ENCODE data around the gene ATG16L2. TPM values are rescaled to one million over a fixed set of nuclear protein-coding genes. Genes with fewer than 3 reads are reported as not detected.

The ATG16L2 gene
- total and polyA plus RNA-seq, 10 of the 15 experiments (the other 5 are each of a cell fraction or from before 2014, with no cell fraction given): 1.9 to 67.7 (median 30.4) TPM

GRCh38 chr11:72863916-72864315 lies 49.7 kb downstream of the ATG16L2 start:
- RAD21 ChIA-PET (ENCODE audit: unreplicated experiment): no interaction called here
- POLR2A ChIA-PET: no interaction called here
- Histone ChIP-seq H3K79me2 (ENCODE audit: control insufficient read depth, insufficient read depth, low read length) (no peaks in the 10 kb centered on the region), H3K4me2 (ENCODE audit: control insufficient read depth, insufficient read depth) (no peak overlapping the region), H3K9ac (ENCODE audit: control insufficient read depth, insufficient read depth, low read length) (no peak overlapping the region), H3K36me3 (ENCODE audit: control insufficient read depth in 2 of 2, insufficient read depth in 2 of 2, low read length in 1 of 2) (peaks cover 0 to 20% of the 10 kb centered on the region in 2 experiments), H3K27ac (ENCODE audit: control insufficient read depth, insufficient read depth) (no peak overlapping the region), H3K4me3 (no peak overlapping the region), H3K9me3 (replicated peaks; ENCODE audit: control insufficient read depth, insufficient read depth, low read length) (no peaks in the 10 kb centered on the region), H2AFZ (ENCODE audit: control insufficient read depth, low read depth, low read length) (no peak overlapping the region), H3K27me3 (replicated peaks in 1 of 2; ENCODE audit: control insufficient read depth in 2 of 2, insufficient read depth in 2 of 2, low read length in 1 of 2) (no peaks in the 10 kb centered on the region), H4K20me1 (ENCODE audit: control insufficient read depth, insufficient read depth) (no peaks in the 10 kb centered on the region), H3K4me1 (ENCODE audit: control insufficient read depth, insufficient read depth, low read length) (no peaks in the 10 kb centered on the region)
- no TSS peak for BruUV-seq (replicated peaks)
- in situ Hi-C loops (cut with MboI) (no loop called here), intact Hi-C loops (cut with micrococcal nuclease; ENCODE audit: unreplicated experiment) (no loop called here)
- WGBS (ENCODE audit: insufficient coverage, insufficient replicate concordance, low lambda C conversion rate, missing lambda C conversion rate): 89% methylated on average over 1 of the region's 1 CpG
- CTCF ChIA-PET: interaction anchor here (1.0 to 2.3 kb wide), 2 partner anchors 314 to 796 kb away, joined by 3 to 14 read pairs; no protein-coding TSS in a partner anchor
- ATAC-seq: no peak
- no peak for FAIRE-seq
- SMC1A ChIA-PET (ENCODE audit: uncharacterized antibody, unreplicated experiment): interaction anchor here (0.7 to 1.9 kb wide), 7 partner anchors 10 to 314 kb away, joined by 3 to 6 read pairs (median 4); no protein-coding TSS in a partner anchor
- DNase-seq (ENCODE audit: low read depth, low spot score): no peak
- no peak for TF ChIP-seq PML (IDR thresholded peaks at IDR 0.05; ENCODE audit: low read length)

GRCh38 chr11:72864702-72865655 lies 50.8 kb downstream of the ATG16L2 start:
- H4K20me1 ChIP-seq (ENCODE audit: control insufficient read depth, insufficient read depth): no peaks in the 10 kb centered on the region
- H2AFZ ChIP-seq (ENCODE audit: control insufficient read depth, low read depth, low read length): no peak overlapping the region
- TSS peak; percentile 24 for BruUV-seq (replicated peaks)
- no peak overlapping the region for H3K4me2 ChIP-seq (ENCODE audit: control insufficient read depth, insufficient read depth)
- no peak for DNase-seq (ENCODE audit: low read depth, low spot score)
- no peak overlapping the region for H3K27ac ChIP-seq (ENCODE audit: control insufficient read depth, insufficient read depth)
- ChIA-PET POLR2A (interaction anchor here (0.6 kb wide), 3 partner anchors 90 to 389 kb away, joined by 3 to 8 read pairs (median 8); no protein-coding TSS in a partner anchor), RAD21 (ENCODE audit: unreplicated experiment) (interaction anchor here (1.6 kb wide), 1 partner anchor 313 kb away, joined by 5 read pairs; no protein-coding TSS in a partner anchor), SMC1A (ENCODE audit: uncharacterized antibody, unreplicated experiment) (interaction anchor here (0.9 to 1.9 kb wide), 8 partner anchors 9 to 313 kb away, joined by 3 to 6 read pairs (median 3); no protein-coding TSS in a partner anchor), CTCF (interaction anchor here (0.6 to 2.3 kb wide), 6 partner anchors 13 to 795 kb away, joined by 3 to 14 read pairs (median 4); partner anchors contain the start of gene STARD10)
- H3K36me3 ChIP-seq (ENCODE audit: control insufficient read depth in 2 of 2, insufficient read depth in 2 of 2, low read length in 1 of 2): peaks cover 0 to 17% of the 10 kb centered on the region in 2 experiments; a peak in 3 of 4 replicates
- no peaks in the 10 kb centered on the region for H3K27me3 ChIP-seq (replicated peaks in 1 of 2; ENCODE audit: control insufficient read depth in 2 of 2, insufficient read depth in 2 of 2, low read length in 1 of 2)
- H3K4me1 ChIP-seq (ENCODE audit: control insufficient read depth, insufficient read depth, low read length): no peaks in the 10 kb centered on the region
- no peak overlapping the region for H3K9ac ChIP-seq (ENCODE audit: control insufficient read depth, insufficient read depth, low read length)
- in situ Hi-C loops (cut with MboI) (no loop called here), intact Hi-C loops (cut with micrococcal nuclease; ENCODE audit: unreplicated experiment) (no loop called here)
- no peaks in the 10 kb centered on the region for H3K9me3 ChIP-seq (replicated peaks; ENCODE audit: control insufficient read depth, insufficient read depth, low read length)
- H3K79me2 ChIP-seq (ENCODE audit: control insufficient read depth, insufficient read depth, low read length): no peaks in the 10 kb centered on the region
- no peak for FAIRE-seq
- 96% methylated on average over 5 of the region's 5 CpGs for WGBS (ENCODE audit: insufficient coverage, insufficient replicate concordance, low lambda C conversion rate, missing lambda C conversion rate)
- no peak for ATAC-seq
- no peak overlapping the region for H3K4me3 ChIP-seq
- TF ChIP-seq PKNOX1 (IDR thresholded peaks at IDR 0.05) (no peak), IRF4 (IDR thresholded peaks at IDR 0.05; ENCODE audit: low read depth, low read length) (no peak), SIX5 (IDR thresholded peaks at IDR 0.05; ENCODE audit: low read depth, low read length, severe bottlenecking) (no peak), HCFC1 (IDR thresholded peaks at IDR 0.05; ENCODE audit: low read length) (no peak), POLR2AphosphoS2 (IDR thresholded peaks at IDR 0.05; ENCODE audit: low read depth, low read length) (no peak), MEF2A (IDR thresholded peaks at IDR 0.05; ENCODE audit: insufficient read depth, low read depth, low read length) (no peak), ZNF24 (IDR thresholded peaks at IDR 0.05) (no peak), ZBTB4 (CRISPR knock-in tag; IDR thresholded peaks at IDR 0.05) (no peak)
